GM12878 (cell line): ENCODE measurements around the gene PTPN14. TPM values are rescaled to one million over a fixed set of nuclear protein-coding genes. Genes with fewer than 3 reads are reported as not detected.

ENCODE experiments used
- ATAC-seq: fragments of 200-7000 bp; cut with Tn5 transposase; 3 replicates; pipeline ENCODE4 v1.9.1; 2020; ENCODE audit warnings: mild to moderate bottlenecking, moderate library complexity
- BruUV-seq: library from RNA; stranded (reverse); fragments of 400-500 nt; replicated peaks from 2 replicates; lab custom pipeline; 2021; lab: Mats Ljungman, UMichigan
- CTCF ChIA-PET: fragments of 300-600 bp; sonication (Branson Sonifier 250); formaldehyde crosslinking; extraction: SDS; loops from one replicate; lab custom pipeline; 2021; ENCODE audit warnings: inconsistent platforms; lab: Yijun Ruan, JAX
- POLR2A ChIA-PET: fragments of 350-600 bp; formaldehyde crosslinking; extraction: SDS; loops from one replicate; lab custom pipeline; 2021; ENCODE audit warnings: inconsistent platforms; lab: Charles Lee
- RAD21 ChIA-PET: fragments of 300-600 bp; sonication (Branson Sonifier 250); formaldehyde crosslinking; loops from one replicate; lab custom pipeline; 2023; ENCODE audit warnings: antibody characterized with exemption; ENCODE audit not compliant: unreplicated experiment; lab: Charles Lee
- SMC1A ChIA-PET: fragments of 300-600 bp; sonication (Branson Sonifier 250); formaldehyde crosslinking; loops from one replicate; lab custom pipeline; 2023; ENCODE audit not compliant: unreplicated experiment, uncharacterized antibody; lab: Charles Lee
- DNase-seq: peaks from one replicate; pipeline ENCODE4 v3.0.0-alpha.2; 2011; ENCODE audit warnings: low read depth, low spot score
- FAIRE-seq: peaks from 3 replicates; lab custom pipeline; 2011; peaks lifted over from hg19 to GRCh38; lab: Jason Lieb, UNC
- H2AFZ ChIP-seq: 2 replicates; pipeline ENCODE4 v1.6.0; 2011; ENCODE audit warnings: low read depth, low read length, control low read depth; ENCODE audit not compliant: control insufficient read depth
- H3K27ac ChIP-seq: 2 replicates; pipeline ENCODE4 v1.5.1; 2011; ENCODE audit warnings: control low read depth; ENCODE audit not compliant: control insufficient read depth, insufficient read depth
- H3K27me3 ChIP-seq, 2 experiments: replicated peaks in 1 of 2; 2 replicates each; pipeline versions ENCODE4 v1.6.0 to v1.6.1; 2011; ENCODE audit warnings: low read length in 1 of 2; ENCODE audit not compliant: control insufficient read depth in 2 of 2, insufficient read depth in 2 of 2
- H3K36me3 ChIP-seq, 2 experiments: 2 replicates each; pipeline ENCODE4 v1.5.1; 2011; ENCODE audit warnings: low read length in 1 of 2; ENCODE audit not compliant: control insufficient read depth in 2 of 2, insufficient read depth in 2 of 2
- H3K4me1 ChIP-seq: 2 replicates; pipeline ENCODE4 v1.6.1; 2011; ENCODE audit warnings: mild to moderate bottlenecking, low read length, moderate library complexity, mixed read lengths; ENCODE audit not compliant: control insufficient read depth, insufficient read depth
- H3K4me2 ChIP-seq: 2 replicates; pipeline ENCODE4 v1.6.0; 2011; ENCODE audit warnings: control low read depth; ENCODE audit not compliant: control insufficient read depth, insufficient read depth
- H3K4me3 ChIP-seq: fragments of 200-600 bp; sonication (generic); 2 replicates; pipeline ENCODE4 v1.5.1; 2016
- H3K79me2 ChIP-seq: 2 replicates; pipeline ENCODE4 v1.6.0; 2011; ENCODE audit warnings: low read length; ENCODE audit not compliant: control insufficient read depth, insufficient read depth
- H3K9ac ChIP-seq: 2 replicates; pipeline ENCODE4 v1.8.0; 2011; ENCODE audit warnings: low read length, control low read depth, mixed read lengths; ENCODE audit not compliant: control insufficient read depth, insufficient read depth
- H3K9me3 ChIP-seq: replicated peaks from 3 replicates; pipeline ENCODE4 v1.5.1; 2011; ENCODE audit warnings: mild to moderate bottlenecking, low read length; ENCODE audit not compliant: control insufficient read depth, insufficient read depth
- H4K20me1 ChIP-seq: 2 replicates; pipeline ENCODE4 v1.6.0; 2011; ENCODE audit not compliant: control insufficient read depth, insufficient read depth
- CHD2 ChIP-seq: IDR thresholded peaks from 2 replicates; pipeline ENCODE4 v1.6.1; 2011; ENCODE audit warnings: low read depth, low read length, improper control_type of control experiment, borderline replicate concordance
- LARP7 ChIP-seq: fragments of 450-650 bp; IDR thresholded peaks from 2 replicates; pipeline ENCODE4 v1.6.1; 2017; ENCODE audit warnings: mild to moderate bottlenecking
- MEF2B ChIP-seq: fragments of 450-650 bp; IDR thresholded peaks from 2 replicates; pipeline ENCODE4 v1.6.1; 2018; ENCODE audit warnings: mild to moderate bottlenecking, moderate library complexity; ENCODE audit not compliant: partially characterized antibody, poor library complexity, severe bottlenecking
- MYB ChIP-seq: fragments of 150-350 bp; IDR thresholded peaks from 2 replicates; pipeline ENCODE4 v1.6.1; 2014; ENCODE audit warnings: mild to moderate bottlenecking, low read depth, low read length, borderline replicate concordance
- ZNF274 ChIP-seq: IDR thresholded peaks from one replicate; pipeline ENCODE4 v1.8.0; 2011; ENCODE audit not compliant: insufficient read length, insufficient read depth
- WGBS: methylation state at CpG from one replicate; pipeline ENCODE4 v1.1.6; 2016; ENCODE audit warnings: low lambda C conversion rate; ENCODE audit not compliant: insufficient replicate concordance, insufficient coverage; ENCODE audit errors: missing lambda C conversion rate; 5-methylcytosine and 5-hydroxymethylcytosine counted together
- in situ Hi-C: fragments of 300-500 bp; cut with MboI; formaldehyde crosslinking; loops from 9 replicates; pipeline ENCODE4 v1.14.3; 2018; ENCODE audit warnings: mixed read lengths
- intact Hi-C: fragments of 100-400 bp; cut with micrococcal nuclease; formaldehyde crosslinking; loops from one replicate; pipeline ENCODE4 v1.14.2; 2022; ENCODE audit not compliant: unreplicated experiment
- polyA plus RNA-seq, 11 experiments: library from polyadenylated mRNA; depleted of rRNA in 4 of 11; unstranded in 6 of 11; stranded (reverse) in 5 of 11; fragments of >200 nt; fragmentation: Nextera tagmentation in 4 of 11; fragmentation: Illumina TruSeq in 1 of 11; extraction: Ambion mirVana in 4 of 11; extraction: Trizol in 1 of 11; gene quantifications; 1 replicate in 1 of 11; 2 replicates in 10 of 11; pipeline versions ENCODE4 v1.2.1 to v1.2.3, GENCODE V29; 2011 to 2016; ENCODE audit warnings: inconsistent platforms in 2 of 11, missing spikeins in 2 of 11, low read depth in 1 of 11
- total RNA-seq, 4 experiments: library from RNA; depleted of rRNA in 3 of 4; stranded (reverse); fragments of >200 nt in 3 of 4; fragmentation: Illumina TruSeq in 1 of 4; extraction: Trizol in 1 of 4; gene quantifications; 2 replicates each; pipeline versions ENCODE4 v1.2.1 to v1.2.3, GENCODE V29; 2013 to 2021
- TF ChIP-seq, protein P1 (sequence below): fragments of 450-650 bp; IDR thresholded peaks from 2 replicates; pipeline ENCODE4 v1.6.1; 2017; ENCODE audit warnings: mild to moderate bottlenecking

PTPN14 gene
- total and polyA plus RNA-seq, 10 of the 15 experiments (the other 5 are each of a cell fraction or from before 2014, with no cell fraction given) = 0.05 to 5.1 (median 0.44) TPM

DNA sequence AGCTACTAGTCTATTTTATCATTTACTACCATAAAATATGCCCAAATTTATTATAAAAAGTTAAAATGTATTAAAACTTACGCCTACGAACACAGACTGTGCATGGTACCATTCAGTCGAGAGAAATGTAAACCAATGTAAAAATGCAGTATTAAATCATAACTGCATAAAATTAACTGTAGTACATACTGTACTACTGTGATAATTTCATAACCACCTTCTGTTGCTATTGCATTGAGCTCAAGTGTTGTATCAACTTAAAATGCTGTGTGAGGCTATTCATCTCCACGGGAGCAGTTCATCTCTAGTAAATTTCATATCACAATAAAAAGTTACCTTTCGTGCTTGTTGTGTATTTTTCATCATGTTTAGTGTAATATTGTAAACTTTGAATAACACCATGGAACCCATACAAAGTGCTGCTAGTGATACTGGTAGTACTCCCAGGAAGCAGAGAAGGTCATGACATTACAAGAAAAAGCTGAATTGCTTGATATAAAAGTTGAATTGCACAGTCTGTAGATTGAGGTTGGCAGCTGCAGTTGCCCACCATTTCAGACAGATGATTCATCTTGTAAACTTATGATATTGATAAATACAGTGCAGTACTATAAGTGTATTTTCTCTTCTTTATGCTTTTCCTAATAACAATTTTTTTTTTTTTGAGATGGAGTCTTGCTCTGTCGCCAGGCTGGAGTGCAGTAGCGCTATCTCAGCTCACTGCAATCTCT is 32.6 kb upstream of the PTPN14 start:
- Histone ChIP-seq H3K4me1 (no peaks in the 10 kb centered on the region), H3K9ac (no peak overlapping the region), H3K9me3 (no peaks in the 10 kb centered on the region), H3K27me3 (no peaks in the 10 kb centered on the region), H4K20me1 (no peaks in the 10 kb centered on the region), H3K4me2 (no peak overlapping the region), H2AFZ (no peak overlapping the region), H3K4me3 (no peak overlapping the region), H3K79me2 (no peaks in the 10 kb centered on the region), H3K27ac (no peak overlapping the region), H3K36me3 (no peaks in the 10 kb centered on the region)
- FAIRE-seq (no peak), ATAC-seq (no peak), DNase-seq (no peak)
- ChIA-PET SMC1A (interaction anchor here (0.7 to 11.9 kb wide), 34 partner anchors 10 to 372 kb away, joined by 3 to 292 read pairs (median 5); no protein-coding TSS in a partner anchor), POLR2A (interaction anchor here (0.6 to 1.4 kb wide), 3 partner anchors 32 to 252 kb away, joined by 3 to 4 read pairs (median 3); partner anchors contain the start of gene PTPN14), CTCF (interaction anchor here (0.6 to 20.7 kb wide), 32 partner anchors 9 to 1353 kb away, joined by 3 to 597 read pairs (median 4); partner anchors contain the start of gene PTPN14), RAD21 (interaction anchor here (0.7 to 11.2 kb wide), 27 partner anchors 10 to 259 kb away, joined by 3 to 207 read pairs (median 5); no protein-coding TSS in a partner anchor)
- in situ Hi-C loops (no loop called here), intact Hi-C loops (no loop called here)
- no TSS peak for BruUV-seq
- WGBS = 18% methylated on average over 5 of the region's 7 CpGs
- TF ChIP-seq ZNF274 (no peak), MEF2B (no peak), CHD2 (no peak), MYB (no peak), LARP7 (no peak)
- TF ChIP-seq, protein P1, sequence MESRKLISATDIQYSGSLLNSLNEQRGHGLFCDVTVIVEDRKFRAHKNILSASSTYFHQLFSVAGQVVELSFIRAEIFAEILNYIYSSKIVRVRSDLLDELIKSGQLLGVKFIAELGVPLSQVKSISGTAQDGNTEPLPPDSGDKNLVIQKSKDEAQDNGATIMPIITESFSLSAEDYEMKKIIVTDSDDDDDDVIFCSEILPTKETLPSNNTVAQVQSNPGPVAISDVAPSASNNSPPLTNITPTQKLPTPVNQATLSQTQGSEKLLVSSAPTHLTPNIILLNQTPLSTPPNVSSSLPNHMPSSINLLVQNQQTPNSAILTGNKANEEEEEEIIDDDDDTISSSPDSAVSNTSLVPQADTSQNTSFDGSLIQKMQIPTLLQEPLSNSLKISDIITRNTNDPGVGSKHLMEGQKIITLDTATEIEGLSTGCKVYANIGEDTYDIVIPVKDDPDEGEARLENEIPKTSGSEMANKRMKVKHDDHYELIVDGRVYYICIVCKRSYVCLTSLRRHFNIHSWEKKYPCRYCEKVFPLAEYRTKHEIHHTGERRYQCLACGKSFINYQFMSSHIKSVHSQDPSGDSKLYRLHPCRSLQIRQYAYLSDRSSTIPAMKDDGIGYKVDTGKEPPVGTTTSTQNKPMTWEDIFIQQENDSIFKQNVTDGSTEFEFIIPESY = no peak
